GM19463 (cell line): ENCODE measurements around the gene CFAP45.
A peak's percentile ranks its signal among the peaks of the same experiment; 100 is the strongest.

Source experiments
- ATAC-seq: cut with Tn5 transposase; IDR thresholded peaks from one replicate; pipeline ENCODE4 v1.9.1; 2021; ENCODE audit warnings: mild to moderate bottlenecking, moderate library complexity; ENCODE audit not compliant: unreplicated experiment

The CFAP45 gene

GRCh38 chr1:159880430-159880829, 19.5 kb downstream of the CFAP45 start:
- ATAC-seq = no peak

- no peak for ATAC-seq
Measured at GRCh38 chr1:159879977-159880376, 20.0 kb downstream of the CFAP45 start.

GRCh38 chr1:159879136-159879535, 20.8 kb downstream of the CFAP45 start:
- no peak for ATAC-seq

- no peak for ATAC-seq
Measured at GRCh38 chr1:159877695-159878444, 22.1 kb downstream of the CFAP45 start.

- no peak for ATAC-seq
Measured at GRCh38 chr1:159873530-159874143, 26.3 kb downstream of the CFAP45 start.

GRCh38 chr1:159872891-159873290, 27.1 kb downstream of the CFAP45 start:
- ATAC-seq = no peak

GRCh38 chr1:159870704-159871103, 29.3 kb downstream of the CFAP45 start:
- no peak for ATAC-seq

GRCh38 chr1:159869607-159870006, 30.4 kb downstream of the CFAP45 start:
- no peak for ATAC-seq

- ATAC-seq = peak; percentile 77
Measured at GRCh38 chr1:159869173-159869572, 30.8 kb downstream of the CFAP45 start.

GRCh38 chr1:159868766-159869165, 31.2 kb downstream of the CFAP45 start:
- ATAC-seq = peak; percentile 34

GRCh38 chr1:159867664-159868026, 32.3 kb downstream of the CFAP45 start:
- ATAC-seq = no peak

- no peak for ATAC-seq
Measured at GRCh38 chr1:159866905-159867663, 32.9 kb downstream of the CFAP45 start.

GRCh38 chr1:159866066-159866465, 33.9 kb downstream of the CFAP45 start:
- ATAC-seq = no peak

- no peak for ATAC-seq
Measured at GRCh38 chr1:159864262-159864661, 35.7 kb downstream of the CFAP45 start.

- ATAC-seq = no peak
Measured at GRCh38 chr1:159862557-159862956, 37.4 kb downstream of the CFAP45 start, which contains the start of gene VSIG8. Gene VSIG8, minus strand, starts transcription at chr1:159862657. Its CDS starts 136 bp downstream, at chr1:159862521.

GRCh38 chr1:159862031-159862430, 37.9 kb downstream of the CFAP45 start:
- ATAC-seq = no peak

GRCh38 chr1:159861218-159861617, 38.7 kb downstream of the CFAP45 start:
- ATAC-seq = no peak

GRCh38 chr1:159860456-159860855, 39.5 kb downstream of the CFAP45 start:
- ATAC-seq = no peak

GRCh38 chr1:159859767-159860322, 40.1 kb downstream of the CFAP45 start:
- no peak for ATAC-seq

GRCh38 chr1:159857889-159858288, 42.1 kb downstream of the CFAP45 start:
- no peak for ATAC-seq

- ATAC-seq = no peak
Measured at GRCh38 chr1:159856576-159856975, 43.4 kb downstream of the CFAP45 start.
